GM23248 (cell line): ENCODE results near the gene STRIP1. TPM values are rescaled to one million over a fixed set of nuclear protein-coding genes. Genes with fewer than 3 reads are reported as not detected.

ENCODE experiments used
- DNase-seq: peaks from one replicate; pipeline ENCODE4 v3.0.0-alpha.2; 2015
- H2AFZ ChIP-seq: fragments of 200-600 bp; sonication (generic); 2 replicates; pipeline ENCODE4 v1.6.1; 2016; ENCODE audit warnings: antibody characterized with exemption
- H3F3A ChIP-seq: fragments of 200-600 bp; sonication (generic); 2 replicates; pipeline ENCODE4 v1.6.1; 2016; ENCODE audit warnings: mild to moderate bottlenecking, antibody characterized with exemption, mixed run types; ENCODE audit not compliant: insufficient read depth
- H3K27ac ChIP-seq: fragments of 200-600 bp; sonication (generic); 2 replicates; pipeline ENCODE4 v1.5.1; 2016; ENCODE audit warnings: mild to moderate bottlenecking
- H3K27me3 ChIP-seq: fragments of 200-600 bp; sonication (generic); replicated peaks from 2 replicates; pipeline ENCODE4 v1.6.1; 2016; ENCODE audit warnings: mild to moderate bottlenecking; ENCODE audit not compliant: insufficient read depth
- H3K36me3 ChIP-seq: fragments of 200-600 bp; sonication (generic); 2 replicates; pipeline ENCODE4 v1.6.1; 2016; ENCODE audit warnings: low read depth, mild to moderate bottlenecking
- H3K4me1 ChIP-seq: fragments of 200-600 bp; sonication (generic); 2 replicates; pipeline ENCODE4 v1.6.1; 2016; ENCODE audit warnings: mild to moderate bottlenecking; ENCODE audit not compliant: insufficient read depth
- H3K4me2 ChIP-seq: fragments of 200-600 bp; sonication (generic); one replicate; pipeline ENCODE4 v1.6.1; 2016; ENCODE audit warnings: mild to moderate bottlenecking; ENCODE audit not compliant: unreplicated experiment
- H3K4me3 ChIP-seq: fragments of 200-600 bp; sonication (generic); 2 replicates; pipeline ENCODE4 v1.5.1; 2016; ENCODE audit warnings: mild to moderate bottlenecking
- H3K79me2 ChIP-seq: fragments of 200-600 bp; sonication (generic); 2 replicates; pipeline ENCODE4 v1.6.1; 2016; ENCODE audit warnings: mild to moderate bottlenecking; ENCODE audit not compliant: insufficient read depth
- H3K9ac ChIP-seq: fragments of 200-600 bp; sonication (generic); 2 replicates; pipeline ENCODE4 v1.6.1; 2016; ENCODE audit warnings: mild to moderate bottlenecking
- H3K9me2 ChIP-seq: fragments of 200-600 bp; sonication (generic); 2 replicates; pipeline ENCODE4 v1.6.1; 2016; ENCODE audit warnings: mixed run types, mild to moderate bottlenecking, moderate library complexity; ENCODE audit not compliant: insufficient read depth
- H3K9me3 ChIP-seq: fragments of 200-600 bp; sonication (generic); one replicate; pipeline ENCODE4 v1.6.1; 2017; ENCODE audit warnings: low read depth
- H4K20me1 ChIP-seq: fragments of 200-600 bp; sonication (generic); 2 replicates; pipeline ENCODE4 v1.6.0; 2016; ENCODE audit not compliant: insufficient read depth
- EZH2 ChIP-seq: fragments of 200-600 bp; sonication (generic); IDR thresholded peaks from 2 replicates; pipeline ENCODE4 v1.6.1; 2018; ENCODE audit warnings: antibody characterized with exemption, mild to moderate bottlenecking; ENCODE audit not compliant: insufficient read depth, poor library complexity, severe bottlenecking
- EZH2phosphoT487 ChIP-seq: fragments of 200-600 bp; sonication (generic); IDR thresholded peaks from 2 replicates; pipeline ENCODE4 v1.6.1; 2018; ENCODE audit warnings: antibody characterized with exemption, moderate library complexity, mild to moderate bottlenecking, low read depth; ENCODE audit not compliant: insufficient read depth
- WGBS, 2 experiments: methylation state at CpG; one replicate each; pipeline ENCODE4 v1.1.6; 2015 to 2017; ENCODE audit warnings: low lambda C conversion rate in 2 of 2, low coverage in 1 of 2; ENCODE audit errors: missing lambda C conversion rate in 2 of 2; 5-methylcytosine and 5-hydroxymethylcytosine counted together
- in situ Hi-C: fragments of 300-500 bp; cut with MboI; formaldehyde crosslinking; loops from 2 replicates; pipeline ENCODE4 v1.15.0; 2020
- polyA plus RNA-seq: library from polyadenylated mRNA; unstranded; fragments of >200 nt; fragmentation: Nextera tagmentation; extraction: Ambion mirVana; gene quantifications from 2 replicates; pipeline ENCODE4 v1.2.1, GENCODE V29; 2016
- total RNA-seq: library from RNA; depleted of rRNA; stranded (reverse); fragments of >200 nt; shearing (Covaris generic); gene quantifications from 2 replicates; pipeline ENCODE4 v1.2.3, GENCODE V29; 2014

STRIP1 gene
- total and polyA plus RNA-seq, 2 experiments from 2014 or later: 24.4 to 49.9 TPM

GRCh38 chr1:109989506-109990301, 44.7 kb upstream of the STRIP1 start:
- WGBS, 2 experiments: 83 to 86% methylated on average over 9 of the region's 9 CpGs
- no peak overlapping the region for H3K4me3 ChIP-seq
- H3K9me3 ChIP-seq: no peaks in the 10 kb centered on the region
- H4K20me1 ChIP-seq: peaks cover 9% of the 10 kb centered on the region
- H3K36me3 ChIP-seq: no peaks in the 10 kb centered on the region
- H3F3A ChIP-seq: peaks cover 15% of the 10 kb centered on the region
- no peak for DNase-seq
- H3K27ac ChIP-seq: no peak overlapping the region
- H3K4me1 ChIP-seq: peaks cover 42% of the 10 kb centered on the region
- in situ Hi-C loops: loop anchor here (5.0 to 10.0 kb wide), 3 partner anchors 217 to 445 kb away; partner anchors contain the start of gene GNAI3
- TF ChIP-seq EZH2 (no peak), EZH2phosphoT487 (no peak)
- H3K27me3 ChIP-seq: no peaks in the 10 kb centered on the region
- H3K9ac ChIP-seq: no peak overlapping the region
- H2AFZ ChIP-seq: no peak overlapping the region
- no peaks in the 10 kb centered on the region for H3K9me2 ChIP-seq
- H3K4me2 ChIP-seq: no peak overlapping the region
- peaks cover 98% of the 10 kb centered on the region for H3K79me2 ChIP-seq

DNA sequence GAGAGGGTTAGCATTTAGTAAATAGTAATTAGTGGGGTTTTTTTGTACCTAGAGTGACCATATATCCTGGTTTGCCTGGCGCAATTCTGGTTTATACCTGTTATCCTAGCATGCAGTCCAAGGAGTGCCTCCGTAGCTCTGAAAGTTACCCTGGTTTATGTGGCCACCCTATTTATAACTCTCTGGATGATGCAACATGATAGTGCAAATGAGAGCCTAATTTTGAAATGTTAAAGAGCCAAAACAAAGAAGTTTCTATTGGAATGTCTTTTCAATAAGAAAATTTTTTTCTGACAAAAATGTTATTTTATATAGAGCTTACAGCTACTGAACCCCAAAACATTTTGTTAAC, 44.1 kb upstream of the STRIP1 start:
- 91 to 100% methylated on average over 2 of the region's 2 CpGs for WGBS, 2 experiments
- Histone ChIP-seq H3K9me2 (no peaks in the 10 kb centered on the region), H3K4me2 (peak overlapping the region; percentile 11), H3K9me3 (no peaks in the 10 kb centered on the region), H3K9ac (no peak overlapping the region), H3K4me3 (no peak overlapping the region), H3K4me1 (peaks cover 47% of the 10 kb centered on the region), H2AFZ (no peak overlapping the region), H3F3A (peaks cover 15% of the 10 kb centered on the region), H4K20me1 (peaks cover 9% of the 10 kb centered on the region), H3K27me3 (no peaks in the 10 kb centered on the region), H3K27ac (no peak overlapping the region), H3K79me2 (peaks cover 100% of the 10 kb centered on the region), H3K36me3 (no peaks in the 10 kb centered on the region)
- in situ Hi-C loops: no loop called here
- TF ChIP-seq EZH2phosphoT487 (no peak), EZH2 (no peak)
- no peak for DNase-seq

DNA sequence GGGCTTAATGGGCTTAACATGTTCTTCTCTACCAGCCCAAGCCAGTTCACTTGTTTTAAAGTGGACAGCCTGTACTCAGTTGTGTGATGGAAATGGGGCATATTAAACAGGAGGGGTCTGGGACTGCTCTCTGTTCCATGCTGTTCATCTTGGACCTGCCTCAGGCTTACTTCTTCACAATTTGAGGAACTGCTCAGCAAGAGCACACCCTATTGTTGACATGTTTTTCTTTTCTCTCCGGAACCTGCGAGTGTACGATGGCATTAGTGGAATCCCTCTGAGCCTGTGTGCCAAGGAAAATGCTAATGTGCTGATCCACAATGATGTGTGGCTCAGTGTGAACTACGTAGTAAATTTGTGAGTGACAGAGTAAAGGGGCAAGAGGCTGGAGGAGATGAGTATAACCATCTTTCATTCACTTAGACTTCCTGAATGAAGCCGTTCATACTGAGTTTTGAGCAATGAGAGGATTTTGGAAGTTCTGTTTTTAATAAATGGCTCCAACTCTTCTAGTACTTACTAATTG, 43.0 kb upstream of the STRIP1 start:
- WGBS, 2 experiments: 95 to 97% methylated on average over 5 of the region's 5 CpGs
- in situ Hi-C loops: no loop called here
- Histone ChIP-seq H3K9ac (no peak overlapping the region), H2AFZ (no peak overlapping the region), H3K9me2 (no peaks in the 10 kb centered on the region), H4K20me1 (peaks cover 7% of the 10 kb centered on the region), H3K4me2 (no peak overlapping the region), H3F3A (peaks cover 15% of the 10 kb centered on the region), H3K79me2 (peaks cover 100% of the 10 kb centered on the region), H3K9me3 (no peaks in the 10 kb centered on the region), H3K4me1 (peaks cover 45% of the 10 kb centered on the region), H3K4me3 (no peak overlapping the region), H3K27me3 (no peaks in the 10 kb centered on the region), H3K36me3 (no peaks in the 10 kb centered on the region), H3K27ac (no peak overlapping the region)
- no peak for DNase-seq
- no peak for TF ChIP-seq EZH2
- no peak for TF ChIP-seq EZH2phosphoT487

GRCh38 chr1:109993885-109994284, 40.5 kb upstream of the STRIP1 start:
- Histone ChIP-seq H3K9me3 (no peaks in the 10 kb centered on the region), H3K9ac (no peak overlapping the region), H3F3A (peaks cover 15% of the 10 kb centered on the region), H3K79me2 (peaks cover 100% of the 10 kb centered on the region), H3K36me3 (no peaks in the 10 kb centered on the region), H3K4me2 (no peak overlapping the region), H3K27me3 (no peaks in the 10 kb centered on the region), H3K4me1 (peaks cover 29% of the 10 kb centered on the region), H3K27ac (0 out of 2 replicates have a peak overlapping the region, but pooled peaks have one; percentile 2), H2AFZ (no peak overlapping the region), H3K4me3 (no peak overlapping the region), H3K9me2 (no peaks in the 10 kb centered on the region), H4K20me1 (no peaks in the 10 kb centered on the region; the same call in 1 of the 2 replicates)
- in situ Hi-C loops: no loop called here
- TF ChIP-seq EZH2 (no peak), EZH2phosphoT487 (no peak)
- peak; percentile 45 for DNase-seq
- 47 to 72% methylated on average over 3 of the region's 3 CpGs for WGBS, 2 experiments
